ENCODE results near the gene PTPRD. TPM values are rescaled to one million over a fixed set of nuclear protein-coding genes. Genes with fewer than 3 reads are reported as not detected.

The PTPRD gene
- total and polyA plus RNA-seq, 9 of the 15 experiments (the other 6 are each of a cell fraction or from before 2014, with no cell fraction given), result 0.11 TPM; not detected in 8

DNA sequence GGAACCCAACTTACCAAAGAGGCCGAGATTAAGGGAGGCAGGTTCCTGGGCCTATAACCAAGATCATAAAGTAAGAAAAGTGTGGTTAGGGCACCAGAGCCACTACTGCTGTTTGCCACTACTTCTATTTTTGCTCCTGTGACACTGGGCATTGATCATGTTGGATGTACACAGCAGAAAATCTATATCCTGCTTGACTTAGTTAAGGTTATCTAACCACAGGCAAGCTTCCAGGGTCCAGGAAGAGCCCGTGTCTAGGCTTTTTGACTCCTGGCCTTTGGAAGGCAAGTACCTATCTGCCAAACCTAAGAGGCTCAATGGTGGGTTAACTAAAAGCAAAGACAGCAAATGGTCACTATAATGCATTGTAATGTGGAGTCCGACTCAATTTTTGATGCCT is 2315.8 kb downstream of the PTPRD start:
- DNase-seq (ENCODE audit: extremely low read depth in 1 of 4, low spot score in 3 of 4) (no peak), FAIRE-seq (no peak), ATAC-seq (no peak)
- Histone ChIP-seq H3K4me1 (replicated peaks in 1 of 2; ENCODE audit: control insufficient read depth in 2 of 2, insufficient read depth in 2 of 2, low read length in 2 of 2) (no peaks in the 10 kb centered on the region), H3K27ac (ENCODE audit: extremely low read depth, low read depth, low read length) (no peak overlapping the region), H3K9ac (ENCODE audit: insufficient read depth in 1 of 2, low read depth in 2 of 2, low read length in 2 of 2) (no peak overlapping the region), H3K36me3 (ENCODE audit: control insufficient read depth, insufficient read depth, low read length) (no peaks in the 10 kb centered on the region), H4K20me1 (replicated peaks; ENCODE audit: control insufficient read depth, insufficient read depth, low read length) (no peaks in the 10 kb centered on the region), H3K9me1 (ENCODE audit: control insufficient read depth, insufficient read depth, low read length) (no peaks in the 10 kb centered on the region), H3K4me3 (no peak overlapping the region), H3K4me2 (ENCODE audit: insufficient read depth, low read length) (no peak overlapping the region), H2AFZ (ENCODE audit: low read depth, low read length) (no peak overlapping the region), H3K9me3 (replicated peaks; ENCODE audit: control insufficient read depth, insufficient read depth, low read depth, low read length) (no peaks in the 10 kb centered on the region), H3K79me2 (ENCODE audit: control insufficient read depth, insufficient read depth, low read length) (no peaks in the 10 kb centered on the region), H3K27me3 (ENCODE audit: control insufficient read depth in 2 of 2, insufficient read depth in 2 of 2, low read length in 2 of 2) (no peaks in the 10 kb centered on the region)
- POLR2A ChIA-PET, result interaction anchor here (0.8 kb wide), 1 partner anchor 13 kb away, joined by 3 read pairs; no protein-coding TSS in a partner anchor
- in situ Hi-C loops (cut with MboI) (no loop called here), intact Hi-C loops (cut with micrococcal nuclease) (no loop called here)
- no TSS peak for BruUV-seq (replicated peaks)
- 0% methylated on average over 3 of the region's 3 CpGs for WGBS (ENCODE audit: insufficient coverage, low coverage, missing lambda C conversion rate)
- CTCF ChIA-PET (ENCODE audit: low intra/inter-chr PET ratio), result no interaction called here
- TF ChIP-seq NEUROD1 (IDR thresholded peaks at IDR 0.05; ENCODE audit: borderline replicate concordance, low read depth, low read length, partially characterized antibody) (no peak), BDP1 (IDR thresholded peaks at IDR 0.05; ENCODE audit: insufficient read depth, insufficient read length) (no peak), MYNN (IDR thresholded peaks at IDR 0.05) (no peak), MYNN (CRISPR knock-in tag; IDR thresholded peaks at IDR 0.05) (no peak), KLF13 (tag; IDR thresholded peaks at IDR 0.05; ENCODE audit: borderline replicate concordance, low read depth) (no peak), HLTF (IDR thresholded peaks at IDR 0.05) (no peak), ADNP (tag; IDR thresholded peaks at IDR 0.05) (no peak), POLR2H (tag; IDR thresholded peaks at IDR 0.05; ENCODE audit: low read depth) (no peak), TAF7 (tag; IDR thresholded peaks at IDR 0.05) (no peak)
- TF ChIP-seq, protein P1, sequence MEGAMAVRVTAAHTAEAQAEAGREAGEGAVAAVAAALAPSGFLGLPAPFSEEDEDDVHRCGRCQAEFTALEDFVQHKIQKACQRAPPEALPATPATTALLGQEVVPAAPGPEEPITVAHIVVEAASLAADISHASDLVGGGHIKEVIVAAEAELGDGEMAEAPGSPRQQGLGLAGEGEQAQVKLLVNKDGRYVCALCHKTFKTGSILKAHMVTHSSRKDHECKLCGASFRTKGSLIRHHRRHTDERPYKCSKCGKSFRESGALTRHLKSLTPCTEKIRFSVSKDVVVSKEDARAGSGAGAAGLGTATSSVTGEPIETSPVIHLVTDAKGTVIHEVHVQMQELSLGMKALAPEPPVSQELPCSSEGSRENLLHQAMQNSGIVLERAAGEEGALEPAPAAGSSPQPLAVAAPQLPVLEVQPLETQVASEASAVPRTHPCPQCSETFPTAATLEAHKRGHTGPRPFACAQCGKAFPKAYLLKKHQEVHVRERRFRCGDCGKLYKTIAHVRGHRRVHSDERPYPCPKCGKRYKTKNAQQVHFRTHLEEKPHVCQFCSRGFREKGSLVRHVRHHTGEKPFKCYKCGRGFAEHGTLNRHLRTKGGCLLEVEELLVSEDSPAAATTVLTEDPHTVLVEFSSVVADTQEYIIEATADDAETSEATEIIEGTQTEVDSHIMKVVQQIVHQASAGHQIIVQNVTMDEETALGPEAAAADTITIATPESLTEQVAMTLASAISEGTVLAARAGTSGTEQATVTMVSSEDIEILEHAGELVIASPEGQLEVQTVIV (CRISPR knock-in tag; IDR thresholded peaks at IDR 0.05; ENCODE audit: borderline replicate concordance), result no peak
